Muscle of arm (tissue), 12 donors: ENCODE measurements around the gene KIAA1958. TPM values are rescaled to one million over a fixed set of nuclear protein-coding genes. Genes with fewer than 3 reads are reported as not detected.
A peak's percentile ranks its signal among the peaks of the same experiment; 100 is the strongest.

Experiments
- DNase-seq: peaks from one replicate; pipeline ENCODE4 v3.0.0-alpha.2; 2013
- polyA plus RNA-seq, 12 donors: library from polyadenylated mRNA; unstranded; fragments of 120-200 nt; gene quantifications; one replicate each; pipeline ENCODE4 v1.2.1, GENCODE V29; 2013; ENCODE audit not compliant: insufficient read length in 12 of 12

KIAA1958 gene
- polyA plus RNA-seq, 12 donors: 2.9 to 5.8 (median 3.8) TPM; not detected in 1

DNA sequence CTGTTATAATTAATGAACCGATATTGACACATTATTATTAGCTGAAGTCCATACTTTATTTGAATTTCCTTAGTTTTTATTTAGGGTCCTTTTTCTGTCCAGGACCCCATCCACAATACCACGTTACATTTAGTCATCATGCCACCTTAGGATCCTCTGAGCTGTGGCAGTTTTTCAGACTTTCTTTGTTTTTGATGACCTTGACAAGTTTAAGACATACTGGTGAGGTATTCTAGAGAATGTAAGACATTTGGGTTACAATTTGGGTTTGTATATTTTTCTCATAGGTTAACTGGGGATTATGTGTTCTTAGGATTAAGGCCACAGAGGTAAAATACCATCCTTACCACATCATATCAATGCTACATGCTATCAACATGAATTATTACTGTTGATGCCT is 42.7 kb downstream of the KIAA1958 start:
- DNase-seq: no peak

- peak; percentile 16 for DNase-seq
Measured at GRCh38 chr9:112530751-112531205, 44.2 kb downstream of the KIAA1958 start.

- no peak for DNase-seq
Measured at GRCh38 chr9:112531666-112532282, 45.1 kb downstream of the KIAA1958 start.

DNA sequence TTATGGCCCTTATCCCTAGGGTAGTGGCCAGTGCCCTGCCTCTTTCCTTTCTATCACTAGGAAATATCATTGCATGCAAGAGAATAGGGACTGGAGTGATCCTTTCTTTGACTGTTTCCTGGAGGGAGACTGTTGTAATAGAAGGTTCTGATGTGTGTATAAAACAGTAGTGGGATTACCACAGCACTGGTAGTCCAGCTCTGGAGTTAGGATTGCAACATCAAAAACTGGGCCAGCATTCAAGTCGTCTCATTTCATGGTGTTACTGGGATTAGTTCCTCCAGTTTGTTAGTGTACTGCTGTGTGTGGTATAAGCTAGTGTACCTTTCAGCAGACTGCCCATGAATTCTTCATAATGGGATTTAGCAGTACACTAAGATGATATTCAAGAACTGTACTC is 45.8 kb downstream of the KIAA1958 start:
- no peak for DNase-seq

- no peak for DNase-seq
Measured at GRCh38 chr9:112533660-112534059, 47.0 kb downstream of the KIAA1958 start.

GRCh38 chr9:112535301-112535700 is 48.7 kb downstream of the KIAA1958 start:
- DNase-seq: peak; percentile 66

GRCh38 chr9:112535811-112536210 is 49.2 kb downstream of the KIAA1958 start:
- no peak for DNase-seq

- no peak for DNase-seq
Measured at GRCh38 chr9:112537561-112537960, 50.9 kb downstream of the KIAA1958 start.

- no peak for DNase-seq
Measured at GRCh38 chr9:112540800-112541199, 54.2 kb downstream of the KIAA1958 start.

- DNase-seq: peak; percentile 16
Measured at GRCh38 chr9:112541685-112542084, 55.1 kb downstream of the KIAA1958 start.

- DNase-seq: peak; percentile 19
Measured at GRCh38 chr9:112542593-112543292, 56.1 kb downstream of the KIAA1958 start.

DNA sequence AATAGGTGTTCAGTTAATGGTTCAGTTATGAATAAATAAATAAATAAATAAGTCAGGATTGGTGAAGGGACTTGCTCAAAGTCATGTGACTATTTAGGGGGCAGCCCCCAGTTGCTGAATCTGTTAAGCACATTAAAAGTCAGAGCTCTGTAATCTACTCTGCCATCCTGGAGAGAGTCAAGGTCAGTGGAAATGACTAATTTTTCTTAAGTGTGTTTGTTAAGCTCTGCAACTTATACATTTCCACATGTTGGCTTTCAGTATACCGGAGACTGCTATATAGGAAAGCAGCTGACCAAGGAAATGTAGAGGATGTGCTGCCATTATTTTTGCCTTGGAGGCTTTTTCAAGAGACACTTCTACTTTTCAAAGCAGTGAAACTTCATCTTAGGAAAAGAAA is 57.9 kb downstream of the KIAA1958 start:
- DNase-seq: no peak

- DNase-seq: no peak
Measured at GRCh38 chr9:112545237-112545636, 58.6 kb downstream of the KIAA1958 start.

- no peak for DNase-seq
Measured at GRCh38 chr9:112546149-112547012, 59.8 kb downstream of the KIAA1958 start.

DNA sequence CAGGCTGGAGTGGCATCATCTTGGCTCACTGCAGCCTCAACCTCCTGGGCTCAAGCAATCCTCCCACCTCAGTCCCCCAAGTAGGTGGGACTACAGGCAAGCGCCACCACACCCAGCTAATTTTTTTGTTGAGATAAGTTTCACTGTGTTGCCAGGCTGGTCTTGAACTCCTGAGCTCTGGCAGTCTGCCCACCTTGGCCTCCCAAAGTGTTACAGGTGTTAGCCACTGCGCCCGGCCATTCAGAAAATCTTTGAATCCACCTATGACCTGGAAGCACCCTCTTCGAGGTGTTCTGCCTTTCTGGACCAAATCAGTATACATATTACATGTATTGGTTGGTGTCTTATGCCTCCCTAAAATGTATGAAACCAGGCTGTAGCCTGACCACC is 61.4 kb downstream of the KIAA1958 start:
- DNase-seq: no peak

GRCh38 chr9:112548836-112549595 is 62.4 kb downstream of the KIAA1958 start:
- DNase-seq: no peak

GRCh38 chr9:112550531-112550930 is 63.9 kb downstream of the KIAA1958 start:
- DNase-seq: no peak

DNA sequence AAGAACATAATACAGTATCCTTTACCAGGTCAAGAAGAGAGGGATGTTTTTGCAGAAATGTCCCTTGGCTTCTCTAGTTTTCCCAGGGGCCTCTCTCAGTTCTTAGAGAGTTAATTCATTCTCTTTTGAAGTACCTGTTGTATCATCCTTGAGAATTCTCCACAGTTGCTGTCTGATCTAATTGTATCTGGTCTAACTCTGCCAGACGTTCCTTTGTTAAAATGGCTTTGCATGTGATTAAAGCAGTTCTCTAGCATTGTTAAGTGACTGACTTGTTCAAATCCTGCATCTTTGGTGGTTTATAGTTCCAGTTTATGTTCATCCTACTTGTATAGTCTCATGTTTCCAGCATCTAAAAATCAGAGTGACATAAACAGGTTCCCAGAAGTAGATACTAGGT is 65.0 kb downstream of the KIAA1958 start:
- no peak for DNase-seq

DNA sequence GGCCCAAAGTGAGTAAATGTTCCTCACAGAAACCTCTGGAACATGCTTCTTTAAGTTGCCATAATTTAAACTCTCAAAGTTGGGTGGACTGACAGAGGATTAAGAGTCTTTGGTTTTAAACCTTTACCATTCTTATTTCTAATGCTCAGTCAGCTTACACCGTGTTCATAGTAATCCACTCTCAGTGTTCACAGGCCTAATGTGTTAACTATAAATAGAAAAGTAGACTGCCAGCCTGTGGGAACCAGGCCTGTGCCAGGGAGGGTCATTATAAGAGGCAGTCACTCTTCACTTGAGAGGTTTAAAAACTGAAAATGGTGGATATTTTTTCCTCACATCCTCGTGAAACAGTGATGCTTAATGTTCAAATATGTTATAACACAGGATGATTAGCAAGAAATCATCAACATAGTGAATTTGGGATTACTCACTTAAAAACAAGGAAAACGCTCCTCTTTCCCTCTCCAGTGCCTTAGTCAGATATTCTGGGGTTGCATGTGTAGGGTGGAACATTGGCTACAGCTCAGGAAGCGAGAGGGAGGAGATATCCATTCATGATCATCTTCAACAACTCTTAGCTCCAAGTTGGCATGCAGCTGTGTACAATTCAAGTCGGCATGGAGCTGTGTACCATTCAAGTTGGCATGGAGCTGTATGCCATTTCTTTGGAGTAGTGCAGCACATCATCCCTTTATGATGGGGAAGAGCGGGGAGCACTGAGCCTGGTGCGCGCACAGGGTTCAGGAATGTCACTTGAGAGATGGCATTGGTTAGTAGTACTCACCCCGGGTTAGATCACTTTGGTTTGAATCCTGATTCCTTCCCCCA is 65.8 kb downstream of the KIAA1958 start:
- no peak for DNase-seq

- DNase-seq: no peak
Measured at GRCh38 chr9:112553256-112553826, 66.7 kb downstream of the KIAA1958 start.

- DNase-seq: no peak
Measured at GRCh38 chr9:112554516-112554915, 67.9 kb downstream of the KIAA1958 start.
